Measurements from ENCODE around the gene C16orf95.

The C16orf95 gene

DNA sequence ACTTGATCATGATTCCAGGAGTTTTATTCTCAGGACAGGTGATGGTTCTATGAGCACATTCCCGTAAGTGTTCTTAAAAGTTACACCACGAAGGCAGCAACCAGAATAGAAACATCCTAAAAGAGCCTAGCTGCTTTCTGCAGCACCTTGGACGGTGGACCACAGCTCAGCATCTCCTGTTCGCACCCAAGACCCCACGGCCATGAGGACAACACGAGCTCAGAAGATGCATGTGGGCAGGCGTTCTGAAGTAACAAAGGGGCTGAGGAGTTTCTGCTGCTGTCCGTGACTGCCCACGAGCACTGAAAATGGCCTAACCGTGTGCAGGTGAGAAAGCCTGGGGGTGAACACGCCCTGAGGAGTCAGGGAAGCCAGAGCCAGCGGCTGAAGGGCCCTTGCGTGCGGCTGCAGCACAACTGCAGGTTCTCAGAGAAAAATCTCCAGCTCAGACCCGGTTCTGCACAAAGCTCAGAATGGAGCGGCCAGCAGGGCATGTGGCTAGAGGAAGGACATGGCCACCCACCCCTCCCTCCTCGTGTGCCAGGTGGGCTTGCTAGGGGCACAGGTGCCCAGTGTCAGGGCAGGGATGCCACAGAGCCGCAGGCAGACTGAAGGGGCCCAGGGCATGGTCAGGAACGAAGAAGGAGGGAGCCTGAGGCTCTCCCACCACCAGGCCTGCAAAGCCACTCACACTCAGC is 10.8 kb upstream of the C16orf95 start:
- in situ Hi-C loops (cut with MboI; ENCODE audit: low pct_unique_long_range_greater_than_20kb, low sequenced_read_pairs, unreplicated experiment): no loop called here
- no peak for DNase-seq (ENCODE audit: low spot score)
- TF ChIP-seq, protein P1, sequence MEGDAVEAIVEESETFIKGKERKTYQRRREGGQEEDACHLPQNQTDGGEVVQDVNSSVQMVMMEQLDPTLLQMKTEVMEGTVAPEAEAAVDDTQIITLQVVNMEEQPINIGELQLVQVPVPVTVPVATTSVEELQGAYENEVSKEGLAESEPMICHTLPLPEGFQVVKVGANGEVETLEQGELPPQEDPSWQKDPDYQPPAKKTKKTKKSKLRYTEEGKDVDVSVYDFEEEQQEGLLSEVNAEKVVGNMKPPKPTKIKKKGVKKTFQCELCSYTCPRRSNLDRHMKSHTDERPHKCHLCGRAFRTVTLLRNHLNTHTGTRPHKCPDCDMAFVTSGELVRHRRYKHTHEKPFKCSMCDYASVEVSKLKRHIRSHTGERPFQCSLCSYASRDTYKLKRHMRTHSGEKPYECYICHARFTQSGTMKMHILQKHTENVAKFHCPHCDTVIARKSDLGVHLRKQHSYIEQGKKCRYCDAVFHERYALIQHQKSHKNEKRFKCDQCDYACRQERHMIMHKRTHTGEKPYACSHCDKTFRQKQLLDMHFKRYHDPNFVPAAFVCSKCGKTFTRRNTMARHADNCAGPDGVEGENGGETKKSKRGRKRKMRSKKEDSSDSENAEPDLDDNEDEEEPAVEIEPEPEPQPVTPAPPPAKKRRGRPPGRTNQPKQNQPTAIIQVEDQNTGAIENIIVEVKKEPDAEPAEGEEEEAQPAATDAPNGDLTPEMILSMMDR (IDR thresholded peaks at IDR 0.05; ENCODE audit: extremely low read depth, insufficient read depth, missing control alignments): no peak

DNA sequence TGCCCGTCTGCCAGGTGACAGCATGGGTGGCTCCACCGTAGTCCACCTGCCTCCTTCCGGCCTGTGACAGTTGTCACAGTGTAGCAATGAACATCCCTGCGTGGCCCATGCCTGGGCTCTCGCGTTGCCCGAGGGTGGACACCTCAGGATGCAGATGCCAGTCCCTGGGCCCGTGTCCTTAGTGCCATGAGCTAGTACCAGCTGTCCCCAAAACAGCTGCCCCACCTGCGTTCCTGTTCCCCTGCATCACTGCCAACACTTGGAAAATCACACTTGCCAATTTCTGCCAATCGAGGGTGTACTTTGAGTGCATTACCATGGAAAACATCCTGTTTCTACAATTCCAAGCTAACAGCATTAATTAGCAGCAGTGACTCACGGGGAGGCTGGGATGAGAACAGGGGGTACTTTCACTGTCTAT is 9.0 kb upstream of the C16orf95 start:
- in situ Hi-C loops (cut with MboI; ENCODE audit: low pct_unique_long_range_greater_than_20kb, low sequenced_read_pairs, unreplicated experiment): no loop called here
- TF ChIP-seq, protein P1 (IDR thresholded peaks at IDR 0.05; ENCODE audit: extremely low read depth, insufficient read depth, missing control alignments): no peak
- DNase-seq (ENCODE audit: low spot score): no peak

DNA sequence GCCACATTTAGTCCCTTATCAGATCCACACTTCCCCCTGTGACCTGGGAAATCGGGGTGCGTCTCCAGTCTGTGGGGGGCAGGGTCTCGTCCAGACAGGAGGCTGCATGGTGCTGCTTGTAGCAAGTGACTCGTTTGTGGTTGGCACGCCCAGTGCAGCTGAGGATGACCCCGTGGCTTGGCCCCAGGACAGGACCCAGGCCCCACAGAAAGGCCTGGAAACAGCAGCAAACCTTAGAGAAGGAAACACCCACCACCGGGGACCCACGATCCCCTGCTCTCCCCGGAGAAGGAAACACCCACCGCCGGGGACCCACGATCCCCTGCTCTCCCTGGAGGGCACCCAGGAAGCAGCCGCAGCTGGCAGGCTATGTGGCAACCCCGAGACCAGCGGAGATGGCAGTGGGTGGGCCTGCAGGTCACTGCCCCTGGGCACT is 8.2 kb upstream of the C16orf95 start:
- no peak for DNase-seq (ENCODE audit: low spot score)
- TF ChIP-seq, protein P1 (IDR thresholded peaks at IDR 0.05; ENCODE audit: extremely low read depth, insufficient read depth, missing control alignments): no peak
- in situ Hi-C loops (cut with MboI; ENCODE audit: low pct_unique_long_range_greater_than_20kb, low sequenced_read_pairs, unreplicated experiment): no loop called here

DNA sequence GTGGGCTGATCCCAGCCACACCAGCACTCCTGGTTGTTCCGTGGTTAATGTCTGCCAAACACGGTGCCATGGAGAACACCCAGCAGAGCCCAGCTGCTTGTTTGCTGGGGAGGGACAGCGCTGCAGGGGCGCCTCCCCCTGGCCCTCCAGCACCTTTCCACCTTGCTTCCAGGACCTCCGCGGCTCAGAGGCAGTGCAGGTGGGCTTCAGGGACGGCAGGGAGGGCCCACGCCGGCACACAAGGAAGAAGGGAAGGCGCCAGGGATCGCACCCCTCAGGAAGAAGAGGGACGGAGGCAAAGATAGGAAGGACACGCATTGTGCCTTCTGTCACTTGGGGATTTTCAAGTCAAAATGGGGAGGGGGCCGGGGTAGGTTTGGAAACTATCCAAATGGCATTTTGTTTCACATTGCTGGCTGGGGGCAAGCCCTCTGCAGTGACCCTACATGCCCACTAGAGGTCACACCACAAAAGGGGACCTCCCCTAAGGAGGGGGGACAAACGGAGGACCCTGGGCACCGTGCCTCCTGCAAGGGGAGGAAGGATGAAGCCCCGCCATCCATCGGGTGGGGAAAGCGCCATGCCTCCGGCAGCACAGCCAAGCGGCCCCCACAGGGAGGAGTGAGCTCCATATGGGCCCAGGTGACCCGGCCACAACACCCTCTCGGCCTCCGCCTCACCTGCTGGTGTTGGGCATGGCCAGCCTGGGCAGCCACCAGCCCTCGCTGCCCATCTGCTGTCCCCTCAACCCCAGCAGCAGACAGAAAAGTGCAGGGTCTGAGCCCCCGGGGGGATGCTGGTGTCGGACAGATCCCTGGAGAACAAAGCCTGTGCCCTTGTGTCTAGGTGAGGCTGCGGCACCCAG is 7.5 kb upstream of the C16orf95 start:
- in situ Hi-C loops (cut with MboI; ENCODE audit: low pct_unique_long_range_greater_than_20kb, low sequenced_read_pairs, unreplicated experiment): no loop called here
- DNase-seq (ENCODE audit: low spot score): peak; percentile 85
- TF ChIP-seq, protein P1 (IDR thresholded peaks at IDR 0.05; ENCODE audit: extremely low read depth, insufficient read depth, missing control alignments): peak; percentile 80

DNA sequence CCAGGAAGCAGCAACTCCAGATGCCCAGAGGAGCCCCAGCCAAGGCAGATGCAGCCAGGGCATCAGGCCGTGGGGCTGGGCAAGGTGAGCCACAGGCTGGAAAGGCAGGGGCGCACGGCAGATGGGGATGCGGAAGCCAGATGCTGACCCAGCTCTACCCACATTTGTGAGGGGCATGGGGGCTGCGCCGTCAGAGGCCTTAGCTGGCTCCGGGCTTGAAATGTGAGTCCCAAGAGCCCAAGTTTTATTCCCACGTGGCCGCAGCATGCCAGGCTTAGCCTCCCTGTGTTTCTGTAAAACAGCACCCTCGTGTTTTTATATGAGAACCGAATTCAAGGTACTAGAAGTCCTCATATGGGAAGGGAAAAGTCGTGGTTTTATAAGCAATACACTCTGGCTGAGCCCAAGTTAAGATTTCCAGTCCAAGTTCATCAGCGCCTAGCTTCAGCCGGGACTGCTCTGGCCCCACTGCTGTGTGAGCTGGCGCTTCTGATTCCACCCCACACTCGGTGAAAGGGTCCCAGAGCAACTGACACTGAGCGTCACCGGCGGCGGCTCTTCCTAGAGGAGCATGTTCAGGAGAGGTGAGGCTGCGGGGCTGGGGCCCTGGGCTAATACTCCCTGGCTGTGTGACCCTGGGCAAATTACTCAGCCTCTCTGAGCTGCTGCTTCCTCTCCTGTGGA is 6.7 kb upstream of the C16orf95 start:
- TF ChIP-seq, protein P1 (IDR thresholded peaks at IDR 0.05; ENCODE audit: extremely low read depth, insufficient read depth, missing control alignments): no peak
- DNase-seq (ENCODE audit: low spot score): no peak
- in situ Hi-C loops (cut with MboI; ENCODE audit: low pct_unique_long_range_greater_than_20kb, low sequenced_read_pairs, unreplicated experiment): no loop called here

Measured in GM13977 (cell line).